Suppressor macrophage (primary cell): Measurements from ENCODE around the gene RALGPS1.
"Not testable (repeated sequence)": the region's sequence is repeated elsewhere in the genome, so short reads cannot be mapped to it uniquely, and the experiment has no call there.

Experiments
- DNase-seq, 4 experiments: peaks; one replicate each; pipeline ENCODE4 v3.0.0-alpha.2; 2020 to 2022

Gene RALGPS1

GRCh38 chr9:127159949-127160610 lies 245.5 kb downstream of the RALGPS1 start:
- DNase-seq, result no peak

GRCh38 chr9:127161081-127161624 lies 246.6 kb downstream of the RALGPS1 start:
- no peak for DNase-seq

- DNase-seq, result peak; percentile 14 to 56 (median 52)
Observed at GRCh38 chr9:127162046-127162863, 247.7 kb downstream of the RALGPS1 start.

GRCh38 chr9:127162864-127163365 lies 248.3 kb downstream of the RALGPS1 start:
- DNase-seq, result no peak

GRCh38 chr9:127163409-127163808 lies 248.8 kb downstream of the RALGPS1 start:
- DNase-seq, result peak; percentile 26 to 65 (median 57)

- no peak for DNase-seq
Observed at GRCh38 chr9:127165116-127165515, 250.5 kb downstream of the RALGPS1 start.

- DNase-seq, result peak in 2 of 4 experiments; percentile 32 to 42
Observed at GRCh38 chr9:127166111-127166510, 251.5 kb downstream of the RALGPS1 start.

GRCh38 chr9:127166651-127167524 lies 252.3 kb downstream of the RALGPS1 start:
- DNase-seq, result no peak

- DNase-seq, result no peak
Observed at GRCh38 chr9:127167560-127168326, 253.2 kb downstream of the RALGPS1 start.

- no peak for DNase-seq
Observed at GRCh38 chr9:127168756-127169574, 254.4 kb downstream of the RALGPS1 start.

- DNase-seq, result no peak
Observed at GRCh38 chr9:127169575-127169883, 254.9 kb downstream of the RALGPS1 start.

GRCh38 chr9:127170103-127170502 lies 255.5 kb downstream of the RALGPS1 start:
- DNase-seq, result no peak

- no peak for DNase-seq
Observed at GRCh38 chr9:127170652-127171051, 256.1 kb downstream of the RALGPS1 start.

GRCh38 chr9:127171348-127171747 lies 256.8 kb downstream of the RALGPS1 start:
- not testable (repeated sequence) for DNase-seq

GRCh38 chr9:127172066-127172707 lies 257.6 kb downstream of the RALGPS1 start:
- no peak for DNase-seq

GRCh38 chr9:127173063-127173462 lies 258.5 kb downstream of the RALGPS1 start:
- DNase-seq, result no peak

- DNase-seq, result no peak
Observed at GRCh38 chr9:127174386-127175318, 260.1 kb downstream of the RALGPS1 start.

GRCh38 chr9:127175319-127175715 lies 260.7 kb downstream of the RALGPS1 start:
- DNase-seq, result no peak

GRCh38 chr9:127175764-127176163 lies 261.2 kb downstream of the RALGPS1 start:
- no peak for DNase-seq
